Naive thymus-derived CD4-positive, alpha-beta T cell (primary cell): Measurements from ENCODE around the gene LRP2. TPM values are rescaled to one million over a fixed set of nuclear protein-coding genes. Genes with fewer than 3 reads are reported as not detected.
"Not testable (repeated sequence)": the region's sequence is repeated elsewhere in the genome, so short reads cannot be mapped to it uniquely, and the experiment has no call there.

Experiments
- ATAC-seq: fragments of 150-1000 bp; cut with Tn5 transposase; 2 replicates; pipeline ENCODE4 v1.10.0; 2021; ENCODE audit warnings: mild to moderate bottlenecking, moderate library complexity
- CTCF ChIA-PET: fragments of 350-600 bp; sonication (Branson Sonifier 250); formaldehyde crosslinking; loops from one replicate; lab custom pipeline; 2021; ENCODE audit warnings: antibody characterized with exemption; lab: Charles Lee
- POLR2A ChIA-PET: fragments of 350-600 bp; sonication (Branson Sonifier 250); formaldehyde crosslinking; loops from one replicate; lab custom pipeline; 2021; ENCODE audit warnings: antibody characterized with exemption, inconsistent platforms; lab: Charles Lee
- DNase-seq, 9 donors: peaks; one replicate each; pipeline versions ENCODE4 v3.0.0 to v3.0.0-alpha.2; 2020 to 2022; ENCODE audit warnings: mixed read lengths in 1 of 9
- H3K27ac ChIP-seq: one replicate; pipeline ENCODE4 v1.7.0; 2013; ENCODE audit warnings: mild to moderate bottlenecking, low read depth, low read length, moderate library complexity
- H3K27me3 ChIP-seq, 2 donors: one replicate each; pipeline ENCODE4 v1.7.0; 2013; ENCODE audit warnings: low read length in 2 of 2, mild to moderate bottlenecking in 2 of 2, moderate library complexity in 2 of 2; ENCODE audit not compliant: control insufficient read depth in 2 of 2, insufficient read depth in 2 of 2
- H3K36me3 ChIP-seq, 3 experiments: 1 replicate in 2 of 3; 2 replicates in 1 of 3; pipeline ENCODE4 v1.7.0; 2013; ENCODE audit warnings: low read length in 3 of 3, mild to moderate bottlenecking in 3 of 3, moderate library complexity in 1 of 3; ENCODE audit not compliant: insufficient read depth in 3 of 3, control insufficient read depth in 2 of 3
- H3K4me1 ChIP-seq, 2 donors: one replicate each; pipeline ENCODE4 v1.7.0; 2013; ENCODE audit warnings: low read length in 2 of 2, mild to moderate bottlenecking in 2 of 2, moderate library complexity in 1 of 2; ENCODE audit not compliant: control insufficient read depth in 2 of 2, insufficient read depth in 2 of 2
- H3K4me3 ChIP-seq: 2 replicates; pipeline ENCODE4 v1.7.0; 2013; ENCODE audit warnings: mild to moderate bottlenecking, low read length
- H3K9me3 ChIP-seq, 3 experiments: 1 replicate in 2 of 3; 2 replicates in 1 of 3; pipeline ENCODE4 v1.7.0; 2013; ENCODE audit warnings: low read length in 3 of 3; ENCODE audit not compliant: control insufficient read depth in 2 of 3
- H3K27ac Mint-ChIP-seq, 9 donors: one replicate each; pipeline ENCODE4 v1.8.0; 2020 to 2022; ENCODE audit warnings: mixed read lengths in 9 of 9, mild to moderate bottlenecking in 8 of 9, moderate library complexity in 5 of 9, inconsistent platforms in 2 of 9
- H3K27me3 Mint-ChIP-seq, 5 donors: one replicate each; pipeline ENCODE4 v1.8.0; 2021 to 2022; ENCODE audit warnings: mixed read lengths in 5 of 5, mild to moderate bottlenecking in 1 of 5
- H3K36me3 Mint-ChIP-seq, 5 donors: one replicate each; pipeline ENCODE4 v1.8.0; 2020 to 2022; ENCODE audit warnings: mixed read lengths in 5 of 5, mild to moderate bottlenecking in 3 of 5, inconsistent platforms in 1 of 5
- H3K4me1 Mint-ChIP-seq, 7 donors: one replicate each; pipeline ENCODE4 v1.8.0; 2020 to 2022; ENCODE audit warnings: mixed read lengths in 7 of 7, mild to moderate bottlenecking in 3 of 7, inconsistent platforms in 1 of 7
- H3K4me3 Mint-ChIP-seq, 10 donors: one replicate each; pipeline ENCODE4 v1.8.0; 2020 to 2022; ENCODE audit warnings: mild to moderate bottlenecking in 10 of 10, mixed read lengths in 10 of 10, moderate library complexity in 6 of 10, inconsistent platforms in 2 of 10
- H3K9me3 Mint-ChIP-seq, 11 donors: one replicate each; pipeline ENCODE4 v1.8.0; 2020 to 2022; ENCODE audit warnings: mixed read lengths in 11 of 11, mild to moderate bottlenecking in 4 of 11, inconsistent platforms in 1 of 11, moderate library complexity in 1 of 11
- intact Hi-C, 2 donors: fragments of 100-400 bp; cut with micrococcal nuclease; formaldehyde crosslinking; loops; one replicate each; pipeline ENCODE4 v1.15.1; 2023
- polyA plus RNA-seq, 2 donors: library from polyadenylated mRNA; unstranded; fragments of 300-500 nt; fragmentation: Illumina TruSeq; gene quantifications; one replicate each; pipeline ENCODE4 v1.2.3, GENCODE V29; 2021
- total RNA-seq, 6 experiments: library from RNA in 5 of 6; stranded (reverse) in 5 of 6; gene quantifications; 1 replicate in 5 of 6; 2 replicates in 1 of 6; pipeline ENCODE4 v1.2.3 and lab custom pipeline; 2021 to 2026

Gene LRP2
- total and polyA plus RNA-seq, 7 experiments from 2014 or later = 0.15 TPM; not detected in 6

- peaks cover 0 to 3% (median 0%) of the 10 kb centered on the region in 5 donors for H3K27me3 Mint-ChIP-seq
- Histone ChIP-seq H3K9me3 (no peaks in the 10 kb centered on the region), H3K36me3 (no peaks in the 10 kb centered on the region), H3K27ac (no peak overlapping the region), H3K27me3 (no peaks in the 10 kb centered on the region), H3K4me3 (no peak overlapping the region), H3K4me1 (no peaks in the 10 kb centered on the region)
- peaks cover 0 to 1% (median 0%) of the 10 kb centered on the region in 7 donors for H3K4me1 Mint-ChIP-seq
- POLR2A ChIA-PET = no interaction called here
- H3K27ac Mint-ChIP-seq = no peak overlapping the region
- DNase-seq = no peak
- CTCF ChIA-PET = interaction anchor here (1.0 to 5.6 kb wide), 4 partner anchors 8 to 30 kb away, joined by 3 to 85 read pairs (median 6); no protein-coding TSS in a partner anchor
- no peak overlapping the region for H3K4me3 Mint-ChIP-seq
- no peak for ATAC-seq
- no peaks in the 10 kb centered on the region for H3K36me3 Mint-ChIP-seq
- intact Hi-C loops = no loop called here
- no peaks in the 10 kb centered on the region for H3K9me3 Mint-ChIP-seq
Observed at GRCh38 chr2:169139993-169140767, 222.2 kb downstream of the LRP2 start.

GRCh38 chr2:169139145-169139544 is 223.2 kb downstream of the LRP2 start:
- Mint-ChIP-seq H3K27ac (no peak overlapping the region), H3K36me3 (no peaks in the 10 kb centered on the region), H3K4me3 (no peak overlapping the region), H3K4me1 (peaks cover 0 to 1% (median 0%) of the 10 kb centered on the region in 7 donors), H3K27me3 (peaks cover 0 to 3% (median 0%) of the 10 kb centered on the region in 5 donors), H3K9me3 (no peaks in the 10 kb centered on the region)
- POLR2A ChIA-PET = no interaction called here
- H3K4me1 ChIP-seq = no peaks in the 10 kb centered on the region
- no peak overlapping the region for H3K27ac ChIP-seq
- no peaks in the 10 kb centered on the region for H3K36me3 ChIP-seq
- H3K4me3 ChIP-seq = no peak overlapping the region
- no peaks in the 10 kb centered on the region for H3K27me3 ChIP-seq
- CTCF ChIA-PET = interaction anchor here (0.8 to 5.6 kb wide), 3 partner anchors 8 to 29 kb away, joined by 3 to 85 read pairs (median 3); no protein-coding TSS in a partner anchor
- DNase-seq = no peak
- H3K9me3 ChIP-seq = no peaks in the 10 kb centered on the region
- ATAC-seq = no peak
- intact Hi-C loops = no loop called here

- ChIA-PET CTCF (interaction anchor here (5.6 kb wide), 1 partner anchor 28 kb away, joined by 85 read pairs; no protein-coding TSS in a partner anchor), POLR2A (no interaction called here)
- Histone ChIP-seq H3K27me3 (no peaks in the 10 kb centered on the region), H3K9me3 (no peaks in the 10 kb centered on the region), H3K4me1 (no peaks in the 10 kb centered on the region), H3K36me3 (no peaks in the 10 kb centered on the region), H3K4me3 (no peak overlapping the region), H3K27ac (no peak overlapping the region)
- intact Hi-C loops = no loop called here
- Mint-ChIP-seq H3K36me3 (no peaks in the 10 kb centered on the region), H3K27ac (no peak overlapping the region), H3K4me1 (peaks cover 0 to 1% (median 0%) of the 10 kb centered on the region in 7 donors), H3K27me3 (peaks cover 0 to 3% (median 0%) of the 10 kb centered on the region in 5 donors), H3K9me3 (no peaks in the 10 kb centered on the region), H3K4me3 (no peak overlapping the region)
- DNase-seq = no peak
- ATAC-seq = no peak
Observed at GRCh38 chr2:169137924-169138323, 224.4 kb downstream of the LRP2 start.

GRCh38 chr2:169136885-169137534 is 225.3 kb downstream of the LRP2 start:
- H3K9me3 Mint-ChIP-seq = no peaks in the 10 kb centered on the region
- intact Hi-C loops = no loop called here
- ChIA-PET CTCF (no interaction called here), POLR2A (no interaction called here)
- Histone ChIP-seq H3K27me3 (no peaks in the 10 kb centered on the region), H3K4me1 (no peaks in the 10 kb centered on the region), H3K9me3 (no peaks in the 10 kb centered on the region), H3K36me3 (no peaks in the 10 kb centered on the region), H3K27ac (no peak overlapping the region), H3K4me3 (no peak overlapping the region)
- no peaks in the 10 kb centered on the region for H3K36me3 Mint-ChIP-seq
- DNase-seq (no peak), ATAC-seq (no peak)
- H3K4me3 Mint-ChIP-seq = no peak overlapping the region
- H3K27me3 Mint-ChIP-seq = peaks cover 0 to 3% (median 0%) of the 10 kb centered on the region in 5 donors
- H3K4me1 Mint-ChIP-seq = peaks cover 0 to under 1% (median 0%) of the 10 kb centered on the region in 7 donors
- peak overlapping the region in 1 of 9 donors; percentile 4 for H3K27ac Mint-ChIP-seq

- CTCF ChIA-PET = not testable (repeated sequence)
Observed at GRCh38 chr2:169136428-169136827, 225.9 kb downstream of the LRP2 start.

GRCh38 chr2:169134272-169134671 is 228.1 kb downstream of the LRP2 start:
- intact Hi-C loops, H3K27me3 ChIP-seq, H3K27ac Mint-ChIP-seq, H3K4me1 Mint-ChIP-seq, ATAC-seq, CTCF ChIA-PET, H3K4me1 ChIP-seq, H3K4me3 Mint-ChIP-seq, H3K27me3 Mint-ChIP-seq, H3K9me3 ChIP-seq, H3K36me3 ChIP-seq, DNase-seq, H3K9me3 Mint-ChIP-seq, H3K27ac ChIP-seq, H3K4me3 ChIP-seq, POLR2A ChIA-PET, H3K36me3 Mint-ChIP-seq: not testable (repeated sequence)

More at GRCh38 chr2:169136428-169136827, 225.9 kb downstream of the LRP2 start:
- H3K9me3 ChIP-seq, H3K4me3 ChIP-seq, H3K36me3 ChIP-seq, H3K27me3 Mint-ChIP-seq, H3K4me3 Mint-ChIP-seq, H3K4me1 ChIP-seq, ATAC-seq, intact Hi-C loops, POLR2A ChIA-PET, H3K27ac ChIP-seq, DNase-seq, H3K4me1 Mint-ChIP-seq, H3K27me3 ChIP-seq, H3K36me3 Mint-ChIP-seq, H3K9me3 Mint-ChIP-seq: not testable (repeated sequence)
- H3K27ac Mint-ChIP-seq = peak overlapping the region in 1 of 9 donors; percentile 4
